ENCODE measurements around the gene SUB1.

The SUB1 gene

DNA sequence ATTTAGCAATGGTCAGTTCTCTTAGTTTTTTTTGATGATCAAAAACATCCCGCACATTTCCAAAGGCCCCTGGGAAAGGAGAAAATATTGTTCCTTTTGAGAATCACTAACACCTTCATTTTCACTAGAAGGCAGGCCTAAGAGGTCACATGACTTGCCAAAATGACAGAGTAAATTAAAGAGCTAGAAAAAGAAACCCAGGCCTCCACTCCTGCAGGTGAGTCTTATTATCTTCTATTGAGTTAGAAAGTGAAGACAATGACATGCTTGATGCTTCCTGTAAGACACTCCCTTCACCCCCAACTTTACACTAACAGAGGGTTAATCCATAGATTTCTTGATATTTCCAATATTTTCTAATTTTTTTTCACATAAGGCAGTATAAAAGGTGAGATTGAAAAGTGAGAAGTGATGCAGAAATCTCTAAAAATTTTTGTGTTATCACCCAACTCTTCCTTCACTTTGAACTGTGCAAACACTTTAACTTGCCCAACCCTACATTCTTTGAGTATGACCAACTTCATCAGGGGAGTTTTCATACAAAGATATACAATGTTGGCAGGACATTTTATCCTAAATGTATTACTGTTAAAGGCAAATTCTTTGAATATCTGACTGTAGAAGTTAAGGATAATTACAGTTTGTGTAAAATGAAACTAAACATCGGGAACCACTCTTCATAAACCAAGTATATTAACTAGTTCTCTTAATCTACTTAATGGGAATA lies 57.1 kb downstream of the SUB1 start:
- no peak for DNase-seq (ENCODE audit: low read depth in 2 of 2)

DNA sequence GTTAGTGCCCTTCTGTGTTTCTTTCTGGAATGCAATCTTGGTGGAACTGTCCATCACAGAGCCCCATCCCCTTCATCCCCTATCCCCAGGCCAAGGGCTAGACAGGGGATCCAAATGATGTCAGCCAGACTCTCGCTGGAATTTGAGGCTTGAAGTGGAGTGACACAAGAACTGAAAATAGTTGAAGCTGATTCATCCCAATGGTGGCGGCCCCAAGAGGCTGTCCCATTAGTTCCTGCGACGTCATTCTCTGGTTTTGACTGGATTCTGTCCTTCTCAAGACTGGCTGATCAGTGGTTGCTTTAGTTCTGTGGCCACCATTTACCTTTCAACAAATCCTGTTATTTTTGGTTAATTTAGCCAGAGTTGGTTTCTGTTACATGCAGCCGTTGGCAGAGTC lies 59.9 kb downstream of the SUB1 start:
- DNase-seq (ENCODE audit: low read depth in 2 of 2) = no peak

- DNase-seq (ENCODE audit: low read depth in 2 of 2) = no peak
Observed at GRCh38 chr5:32646061-32646969, 61.0 kb downstream of the SUB1 start.

- no peak for DNase-seq (ENCODE audit: low read depth in 2 of 2)
Observed at GRCh38 chr5:32651088-32651487, 65.7 kb downstream of the SUB1 start.

- DNase-seq (ENCODE audit: low read depth in 2 of 2) = no peak
Observed at GRCh38 chr5:32651638-32652037, 66.3 kb downstream of the SUB1 start.
